Measurements from ENCODE around the gene ADPRHL1. TPM values are rescaled to one million over a fixed set of nuclear protein-coding genes. Genes with fewer than 3 reads are reported as not detected.

The ADPRHL1 gene
- total RNA-seq, 1 donor from 2014 or later: 3.1 TPM

DNA sequence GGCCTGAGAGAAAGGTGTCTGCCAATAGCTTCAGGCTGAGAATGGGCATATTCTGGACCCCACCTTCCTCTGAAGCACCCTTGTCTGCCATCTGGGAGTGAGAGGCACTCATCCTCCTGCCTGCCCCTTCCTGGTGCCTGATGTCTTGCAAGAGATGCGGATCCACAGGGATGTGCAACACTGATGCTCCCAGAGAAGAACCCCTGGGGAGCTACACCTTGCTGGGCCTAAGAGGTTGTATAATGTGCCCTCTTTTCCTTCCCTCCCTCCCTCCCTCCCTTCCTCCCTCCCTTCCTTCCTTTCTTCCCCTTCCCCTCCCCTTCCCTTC, 34.6 kb downstream of the ADPRHL1 start:
- H3K36me3 ChIP-seq (ENCODE audit: insufficient read depth, low read length): no peaks in the 10 kb centered on the region
- H2AFZ ChIP-seq (ENCODE audit: low read depth, low read length): no peak overlapping the region
- no peaks in the 10 kb centered on the region for H3K9me3 ChIP-seq (ENCODE audit: insufficient read depth, low read depth, low read length)
- H3K9ac ChIP-seq (ENCODE audit: low read length): no peak overlapping the region
- no peaks in the 10 kb centered on the region for H4K20me1 ChIP-seq (ENCODE audit: insufficient read depth, low read length)
- no peak overlapping the region for H3K27ac ChIP-seq (ENCODE audit: low read depth, low read length)
- FAIRE-seq (no peak), DNase-seq (ENCODE audit: low read depth) (no peak)
- Mint-ChIP-seq H3K4me3 (ENCODE audit: unreplicated experiment) (no peak overlapping the region), H3K36me3 (ENCODE audit: low read depth, unreplicated experiment) (peaks cover 6% of the 10 kb centered on the region), H3K9me3 (ENCODE audit: unreplicated experiment) (no peaks in the 10 kb centered on the region), H3K27ac (ENCODE audit: unreplicated experiment) (no peak overlapping the region), H3K27me3 (ENCODE audit: low read depth, unreplicated experiment) (peaks cover 18% of the 10 kb centered on the region), H3K4me1 (ENCODE audit: low read depth, unreplicated experiment) (no peaks in the 10 kb centered on the region)
- no peak for TF ChIP-seq EZH2 (IDR thresholded peaks at IDR 0.05; ENCODE audit: insufficient read depth, low read length)
- TF ChIP-seq, protein P1, sequence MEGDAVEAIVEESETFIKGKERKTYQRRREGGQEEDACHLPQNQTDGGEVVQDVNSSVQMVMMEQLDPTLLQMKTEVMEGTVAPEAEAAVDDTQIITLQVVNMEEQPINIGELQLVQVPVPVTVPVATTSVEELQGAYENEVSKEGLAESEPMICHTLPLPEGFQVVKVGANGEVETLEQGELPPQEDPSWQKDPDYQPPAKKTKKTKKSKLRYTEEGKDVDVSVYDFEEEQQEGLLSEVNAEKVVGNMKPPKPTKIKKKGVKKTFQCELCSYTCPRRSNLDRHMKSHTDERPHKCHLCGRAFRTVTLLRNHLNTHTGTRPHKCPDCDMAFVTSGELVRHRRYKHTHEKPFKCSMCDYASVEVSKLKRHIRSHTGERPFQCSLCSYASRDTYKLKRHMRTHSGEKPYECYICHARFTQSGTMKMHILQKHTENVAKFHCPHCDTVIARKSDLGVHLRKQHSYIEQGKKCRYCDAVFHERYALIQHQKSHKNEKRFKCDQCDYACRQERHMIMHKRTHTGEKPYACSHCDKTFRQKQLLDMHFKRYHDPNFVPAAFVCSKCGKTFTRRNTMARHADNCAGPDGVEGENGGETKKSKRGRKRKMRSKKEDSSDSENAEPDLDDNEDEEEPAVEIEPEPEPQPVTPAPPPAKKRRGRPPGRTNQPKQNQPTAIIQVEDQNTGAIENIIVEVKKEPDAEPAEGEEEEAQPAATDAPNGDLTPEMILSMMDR (IDR thresholded peaks at IDR 0.05; ENCODE audit: insufficient read depth, low read depth, low read length): no peak
- no peaks in the 10 kb centered on the region for H3K79me2 ChIP-seq (ENCODE audit: insufficient read depth, low read length)
- no peak overlapping the region for H3K4me3 ChIP-seq (ENCODE audit: insufficient read depth, low read depth, low read length)
- H3K27me3 ChIP-seq (ENCODE audit: insufficient read depth, low read length): peaks cover 10% of the 10 kb centered on the region
- H3K4me1 ChIP-seq (ENCODE audit: insufficient read depth, low read length): peaks cover 3% of the 10 kb centered on the region
- H3K4me2 ChIP-seq (ENCODE audit: low read length): no peak overlapping the region

DNA sequence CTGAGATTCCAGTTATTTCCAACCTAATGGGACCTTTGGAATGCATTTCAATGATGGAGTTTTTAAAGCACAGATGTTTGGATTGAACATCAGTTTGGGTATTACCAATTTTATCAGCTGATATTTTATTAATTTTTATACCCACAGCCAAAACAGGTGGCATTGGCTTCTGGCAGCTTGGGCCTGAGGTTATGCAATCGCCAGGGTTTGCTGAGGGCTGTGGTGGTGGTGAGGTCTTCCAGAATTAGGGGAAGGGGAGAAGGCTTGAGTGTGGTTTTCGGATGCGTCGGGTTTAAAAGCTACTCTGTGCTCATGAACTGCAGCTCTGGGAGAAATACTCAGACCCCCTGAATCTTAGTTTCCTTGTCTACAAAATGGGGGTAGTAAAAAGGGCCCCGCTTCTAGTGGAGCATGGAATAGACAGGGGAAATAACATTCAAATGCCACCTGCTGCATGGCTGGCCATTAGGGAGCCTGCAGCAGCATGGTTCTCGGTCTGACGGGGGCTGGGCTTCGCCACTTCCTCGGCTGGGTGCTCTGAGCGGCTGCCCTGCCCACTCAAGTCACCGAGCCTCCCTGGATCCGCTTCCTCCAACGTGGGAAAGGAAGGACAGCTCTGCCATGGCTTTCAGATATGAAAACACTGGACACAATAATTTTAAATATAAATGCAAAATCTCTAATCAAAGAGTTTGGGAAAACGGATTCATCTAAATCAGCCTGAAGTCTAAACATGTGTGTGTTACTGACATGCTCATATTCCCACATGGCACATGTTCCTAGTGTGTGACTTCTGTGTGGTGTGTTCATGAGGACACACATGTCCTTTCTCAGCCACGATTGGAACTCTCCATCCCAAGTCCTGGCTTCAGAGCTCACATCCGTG, 35.2 kb downstream of the ADPRHL1 start:
- peaks cover 2% of the 10 kb centered on the region for H3K9me3 Mint-ChIP-seq (ENCODE audit: unreplicated experiment)

More for the DNA sequence above, 35.2 kb downstream of the ADPRHL1 start:
- Mint-ChIP-seq H3K36me3 (ENCODE audit: low read depth, unreplicated experiment) (peaks cover 6% of the 10 kb centered on the region), H3K4me3 (ENCODE audit: unreplicated experiment) (no peak overlapping the region), H3K27ac (ENCODE audit: unreplicated experiment) (no peak overlapping the region), H3K27me3 (ENCODE audit: low read depth, unreplicated experiment) (peaks cover 18% of the 10 kb centered on the region), H3K4me1 (ENCODE audit: low read depth, unreplicated experiment) (peaks cover 1% of the 10 kb centered on the region)
- Histone ChIP-seq H3K27ac (ENCODE audit: low read depth, low read length) (no peak overlapping the region), H3K79me2 (ENCODE audit: insufficient read depth, low read length) (no peaks in the 10 kb centered on the region), H3K9me3 (ENCODE audit: insufficient read depth, low read depth, low read length) (no peaks in the 10 kb centered on the region), H3K27me3 (ENCODE audit: insufficient read depth, low read length) (peaks cover 10% of the 10 kb centered on the region), H2AFZ (ENCODE audit: low read depth, low read length) (no peak overlapping the region), H3K36me3 (ENCODE audit: insufficient read depth, low read length) (no peaks in the 10 kb centered on the region), H3K4me3 (ENCODE audit: insufficient read depth, low read depth, low read length) (no peak overlapping the region), H4K20me1 (ENCODE audit: insufficient read depth, low read length) (no peaks in the 10 kb centered on the region), H3K9ac (ENCODE audit: low read length) (no peak overlapping the region), H3K4me2 (ENCODE audit: low read length) (no peak overlapping the region), H3K4me1 (ENCODE audit: insufficient read depth, low read length) (peaks cover 6% of the 10 kb centered on the region)
- FAIRE-seq (no peak), DNase-seq (ENCODE audit: low read depth) (no peak)
- TF ChIP-seq, protein P1 (IDR thresholded peaks at IDR 0.05; ENCODE audit: insufficient read depth, low read depth, low read length): no peak
- no peak for TF ChIP-seq EZH2 (IDR thresholded peaks at IDR 0.05; ENCODE audit: insufficient read depth, low read length)
